ENCODE results near the gene RAB44. TPM values are rescaled to one million over a fixed set of nuclear protein-coding genes. Genes with fewer than 3 reads are reported as not detected.

RAB44 gene
- total and polyA plus RNA-seq, 12 donors, result 0.03 to 0.16 TPM; not detected in 10

DNA sequence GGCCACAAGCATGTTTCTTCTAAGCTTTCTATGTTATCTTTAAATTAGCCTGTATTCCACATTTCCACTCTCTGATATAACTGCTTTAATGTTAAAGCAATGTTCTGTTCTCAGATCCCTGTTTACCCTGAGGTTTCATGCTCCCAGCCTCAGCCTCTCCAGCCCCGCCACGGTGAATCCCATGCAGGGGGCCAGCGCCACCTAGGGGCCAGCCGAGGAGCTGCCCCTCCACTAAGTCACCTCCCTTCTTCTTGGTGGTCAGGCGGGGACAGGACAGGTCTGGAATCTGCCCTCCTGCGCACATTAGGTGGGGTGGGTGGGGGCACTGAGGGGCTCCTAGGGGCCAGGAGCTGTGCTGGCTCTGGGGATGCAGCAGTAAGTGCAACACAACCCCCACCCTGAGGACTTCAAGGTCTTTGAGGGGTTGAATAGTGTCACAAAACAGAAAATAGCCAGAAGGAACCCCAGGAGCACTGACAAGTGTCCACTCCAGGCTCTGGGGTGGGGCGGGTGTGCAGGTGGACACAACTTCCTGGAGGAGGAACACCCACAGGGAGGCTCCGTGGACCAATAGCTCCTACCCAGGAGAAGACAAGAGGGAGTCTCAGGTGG is 61.6 kb downstream of the RAB44 start:
- TF ChIP-seq, protein P1, sequence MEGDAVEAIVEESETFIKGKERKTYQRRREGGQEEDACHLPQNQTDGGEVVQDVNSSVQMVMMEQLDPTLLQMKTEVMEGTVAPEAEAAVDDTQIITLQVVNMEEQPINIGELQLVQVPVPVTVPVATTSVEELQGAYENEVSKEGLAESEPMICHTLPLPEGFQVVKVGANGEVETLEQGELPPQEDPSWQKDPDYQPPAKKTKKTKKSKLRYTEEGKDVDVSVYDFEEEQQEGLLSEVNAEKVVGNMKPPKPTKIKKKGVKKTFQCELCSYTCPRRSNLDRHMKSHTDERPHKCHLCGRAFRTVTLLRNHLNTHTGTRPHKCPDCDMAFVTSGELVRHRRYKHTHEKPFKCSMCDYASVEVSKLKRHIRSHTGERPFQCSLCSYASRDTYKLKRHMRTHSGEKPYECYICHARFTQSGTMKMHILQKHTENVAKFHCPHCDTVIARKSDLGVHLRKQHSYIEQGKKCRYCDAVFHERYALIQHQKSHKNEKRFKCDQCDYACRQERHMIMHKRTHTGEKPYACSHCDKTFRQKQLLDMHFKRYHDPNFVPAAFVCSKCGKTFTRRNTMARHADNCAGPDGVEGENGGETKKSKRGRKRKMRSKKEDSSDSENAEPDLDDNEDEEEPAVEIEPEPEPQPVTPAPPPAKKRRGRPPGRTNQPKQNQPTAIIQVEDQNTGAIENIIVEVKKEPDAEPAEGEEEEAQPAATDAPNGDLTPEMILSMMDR (IDR thresholded peaks at IDR 0.05), result peak; percentile 85 to 99 (median 93)
- no peak for TF ChIP-seq POLR2A (IDR thresholded peaks at IDR 0.05)
- H3K27ac ChIP-seq, result no peak overlapping the region
- H3K9me3 ChIP-seq (replicated peaks in 1 of 3), result no peaks in the 10 kb centered on the region
- H3K27me3 ChIP-seq, result no peaks in the 10 kb centered on the region
- no peaks in the 10 kb centered on the region for H3K36me3 ChIP-seq (replicated peaks in 1 of 2)
- WGBS, 4 donors, result 8 to 11% (median 8%) methylated on average over 6 to 8 of the region's 8 CpGs
- peak; percentile 74 to 87 (median 85) for DNase-seq
- peaks cover 0 to 11% of the 10 kb centered on the region in 2 donors for H3K4me1 ChIP-seq (replicated peaks in 1 of 2)
- intact Hi-C loops (cut with DNase I), result loop anchor here in 1 of 2 donors (10.0 kb wide), 1 partner anchor 144 kb away; no protein-coding TSS in a partner anchor
- no peak overlapping the region for H3K4me3 ChIP-seq

DNA sequence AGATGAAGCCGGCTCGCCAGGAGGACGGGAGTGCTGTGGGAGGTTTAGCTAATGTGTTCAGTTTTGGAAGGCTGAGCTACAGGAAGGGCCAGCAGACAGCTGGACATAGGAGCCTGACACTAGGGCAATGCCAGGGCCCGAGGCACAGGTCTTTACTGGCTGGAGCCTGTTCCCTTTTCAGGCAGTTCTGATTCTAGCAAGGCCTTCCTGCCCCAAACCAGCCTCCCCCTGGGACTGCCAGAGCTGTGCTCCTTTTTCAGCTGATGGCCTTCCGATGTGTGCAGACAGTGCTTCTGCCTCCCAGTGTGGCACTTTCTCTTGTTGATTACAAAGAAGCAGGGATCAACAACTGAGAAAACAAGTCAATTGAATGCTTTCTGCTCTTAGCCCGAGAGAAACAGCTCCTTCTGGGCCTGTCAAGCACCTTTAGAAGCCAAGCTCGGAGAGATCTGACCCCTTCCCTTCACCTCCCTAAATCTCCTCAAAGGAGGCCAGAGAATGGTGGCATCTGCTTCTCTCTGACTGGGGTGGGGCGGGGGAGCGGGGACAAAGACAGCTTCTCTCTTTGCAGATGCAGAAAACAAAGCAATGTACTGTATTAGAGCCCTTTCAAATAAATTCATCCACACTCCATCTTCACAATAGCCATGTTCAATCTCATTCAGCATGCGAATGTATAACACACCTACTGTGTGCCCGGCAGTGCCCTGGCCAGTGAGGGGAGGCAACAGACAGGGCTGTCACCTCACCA is 63.2 kb downstream of the RAB44 start:
- H3K36me3 ChIP-seq (replicated peaks in 1 of 2), result no peaks in the 10 kb centered on the region
- 80 to 89% (median 85%) methylated on average over 11 of the region's 11 CpGs for WGBS, 4 donors
- no peaks in the 10 kb centered on the region for H3K9me3 ChIP-seq (replicated peaks in 1 of 3)
- DNase-seq, result no peak
- no peak for TF ChIP-seq POLR2A (IDR thresholded peaks at IDR 0.05)
- TF ChIP-seq, protein P1 (IDR thresholded peaks at IDR 0.05), result no peak
- intact Hi-C loops (cut with DNase I), result no loop called here
- H3K27ac ChIP-seq, result no peak overlapping the region
- H3K4me1 ChIP-seq (replicated peaks in 1 of 2), result peaks cover 0 to 3% of the 10 kb centered on the region in 2 donors
- H3K27me3 ChIP-seq, result no peaks in the 10 kb centered on the region
- no peak overlapping the region for H3K4me3 ChIP-seq

DNA sequence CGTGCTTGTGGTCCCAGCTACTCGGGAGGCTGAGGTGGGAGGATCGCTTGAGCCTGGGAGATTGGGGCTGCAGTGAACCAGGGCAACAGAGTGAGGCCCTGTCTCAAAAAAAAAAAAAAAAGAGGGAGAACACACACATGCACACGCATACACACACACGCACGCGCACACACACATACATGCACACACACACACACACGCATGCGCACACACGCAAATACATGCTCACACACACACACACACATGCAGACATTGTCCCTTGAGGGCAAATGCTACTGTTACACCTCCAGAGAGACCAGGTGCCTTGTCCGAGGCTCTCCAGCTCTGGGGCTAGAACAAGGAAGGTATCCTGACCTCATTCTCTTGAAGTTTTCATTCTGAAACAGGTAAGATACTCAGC is 64.5 kb downstream of the RAB44 start:
- Histone ChIP-seq H3K4me3 (no peak overlapping the region), H3K27ac (no peak overlapping the region), H3K4me1 (replicated peaks in 1 of 2) (no peaks in the 10 kb centered on the region), H3K9me3 (replicated peaks in 1 of 3) (no peaks in the 10 kb centered on the region), H3K27me3 (no peaks in the 10 kb centered on the region), H3K36me3 (replicated peaks in 1 of 2) (no peaks in the 10 kb centered on the region)
- intact Hi-C loops (cut with DNase I), result no loop called here
- 88 to 93% (median 93%) methylated on average over 11 of the region's 11 CpGs for WGBS, 4 donors
- TF ChIP-seq, protein P1 (IDR thresholded peaks at IDR 0.05), result no peak
- DNase-seq, result no peak

DNA sequence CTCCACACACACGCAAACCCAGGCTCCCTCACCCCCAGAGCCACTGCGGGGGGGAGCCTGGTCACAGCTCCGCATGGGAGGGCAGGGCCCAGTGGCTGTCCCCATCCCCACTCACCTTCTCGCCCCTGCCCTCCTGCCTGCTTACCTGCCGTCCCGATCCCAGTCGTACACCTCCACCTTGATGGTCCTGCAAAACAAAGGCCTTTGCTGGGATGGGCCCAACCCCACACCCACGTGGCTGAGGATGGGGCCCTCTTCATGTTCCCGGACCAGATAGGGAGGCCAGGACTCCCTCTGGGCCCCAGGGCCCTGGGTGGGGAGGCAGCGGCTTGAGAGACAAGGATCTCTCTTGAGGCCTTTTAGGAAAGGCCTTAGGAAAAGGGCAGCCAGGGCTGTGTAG is 67.6 kb downstream of the RAB44 start:
- H3K9me3 ChIP-seq (replicated peaks in 1 of 3), result no peaks in the 10 kb centered on the region
- H3K27ac ChIP-seq, result no peak overlapping the region
- H3K27me3 ChIP-seq, result no peaks in the 10 kb centered on the region
- WGBS, 4 donors, result 60 to 80% (median 74%) methylated on average over 4 to 10 of the region's 10 CpGs
- intact Hi-C loops (cut with DNase I), result loop anchor here (5.0 kb wide), 5 partner anchors 82 to 447 kb away; no protein-coding TSS in a partner anchor
- DNase-seq, result no peak
- no peak for TF ChIP-seq POLR2A (IDR thresholded peaks at IDR 0.05)
- TF ChIP-seq, protein P1 (IDR thresholded peaks at IDR 0.05), result no peak
- peaks cover 0 to 5% of the 10 kb centered on the region in 2 donors for H3K4me1 ChIP-seq (replicated peaks in 1 of 2)
- H3K4me3 ChIP-seq, result no peak overlapping the region
- H3K36me3 ChIP-seq (replicated peaks in 1 of 2), result no peaks in the 10 kb centered on the region

Data from adrenal gland (tissue), 12 donors.